Right atrium auricular region (tissue), 2 donors: Measurements from ENCODE around the gene FXYD6. TPM values are rescaled to one million over a fixed set of nuclear protein-coding genes. Genes with fewer than 3 reads are reported as not detected.

Experiments used
- DNase-seq: peaks from one replicate; pipeline ENCODE4 v3.0.0-alpha.2; 2019; ENCODE audit warnings: low spot score
- H3K27ac ChIP-seq, 2 donors: fragments of 200-600 bp; sonication (generic); 1 replicate in 1 of 2; 2 replicates in 1 of 2; pipeline ENCODE4 v1.5.1; 2016 to 2019
- H3K27me3 ChIP-seq, 2 donors: fragments of 200-600 bp; sonication (generic); one replicate each; pipeline versions ENCODE4 v1.5.1 to v1.6.0; 2017 to 2019
- H3K36me3 ChIP-seq: fragments of 200-600 bp; sonication (generic); one replicate; pipeline ENCODE4 v1.5.1; 2016
- H3K4me1 ChIP-seq, 2 donors: fragments of 200-600 bp; sonication (generic); one replicate each; pipeline versions ENCODE4 v1.5.1 to v1.6.0; 2017 to 2019
- H3K4me3 ChIP-seq, 2 donors: fragments of 200-600 bp; sonication (generic); 1 replicate in 1 of 2; 2 replicates in 1 of 2; pipeline ENCODE4 v1.5.1; 2017 to 2019; ENCODE audit warnings: mild to moderate bottlenecking in 1 of 2, moderate library complexity in 1 of 2
- H3K9me3 ChIP-seq, 2 donors: fragments of 200-600 bp; sonication (generic); one replicate each; pipeline ENCODE4 v1.5.1; 2019
- CTCF ChIP-seq, 2 donors: fragments of 200-600 bp; sonication (generic); IDR thresholded peaks; one replicate each; pipeline ENCODE4 v1.5.1; 2019; ENCODE audit warnings: antibody characterized with exemption in 2 of 2
- total RNA-seq, 2 donors: library from RNA; depleted of rRNA; stranded (reverse); fragments of >200 nt; gene quantifications; one replicate each; pipeline ENCODE4 v1.1.0, GENCODE V29; 2016

Gene FXYD6
- total RNA-seq, 2 donors from 2014 or later, result 28.6 to 42.6 TPM

- Histone ChIP-seq H3K9me3 (no peaks in the 10 kb centered on the region), H3K36me3 (no peaks in the 10 kb centered on the region), H3K27me3 (no peaks in the 10 kb centered on the region), H3K4me3 (no peak overlapping the region), H3K4me1 (no peaks in the 10 kb centered on the region), H3K27ac (no peak overlapping the region)
- DNase-seq, result no peak
- TF ChIP-seq CTCF (IDR thresholded peaks at IDR 0.05), result no peak
These were observed 24.4 kb upstream of the FXYD6 start for GRCh38 chr11:117900720-117901440.

- DNase-seq, result no peak
- no peaks in the 10 kb centered on the region for H3K27me3 ChIP-seq
- H3K9me3 ChIP-seq, result no peaks in the 10 kb centered on the region
- H3K36me3 ChIP-seq, result no peaks in the 10 kb centered on the region
- H3K4me3 ChIP-seq, result no peak overlapping the region
- no peak for TF ChIP-seq CTCF (IDR thresholded peaks at IDR 0.05)
- H3K27ac ChIP-seq, result no peak overlapping the region
- H3K4me1 ChIP-seq, result no peaks in the 10 kb centered on the region
These were observed 23.7 kb upstream of the FXYD6 start for GRCh38 chr11:117900121-117900648.

- no peak for DNase-seq
These were observed 21.6 kb upstream of the FXYD6 start for GRCh38 chr11:117898059-117898458.

GRCh38 chr11:117892651-117893050, 16.2 kb upstream of the FXYD6 start:
- H3K36me3 ChIP-seq, result no peaks in the 10 kb centered on the region
- TF ChIP-seq CTCF (IDR thresholded peaks at IDR 0.05), result no peak
- DNase-seq, result no peak

More at GRCh38 chr11:117898059-117898458, 21.6 kb upstream of the FXYD6 start:
- no peak for TF ChIP-seq CTCF (IDR thresholded peaks at IDR 0.05)
- H3K27ac ChIP-seq, result no peak overlapping the region
- no peak overlapping the region for H3K4me3 ChIP-seq
- no peaks in the 10 kb centered on the region for H3K4me1 ChIP-seq
- H3K36me3 ChIP-seq, result no peaks in the 10 kb centered on the region
- no peaks in the 10 kb centered on the region for H3K27me3 ChIP-seq
- H3K9me3 ChIP-seq, result no peaks in the 10 kb centered on the region

GRCh38 chr11:117891362-117891761, 14.9 kb upstream of the FXYD6 start:
- Histone ChIP-seq H3K4me1 (peaks cover 0 to 2% of the 10 kb centered on the region in 2 donors), H3K36me3 (no peaks in the 10 kb centered on the region), H3K27ac (no peak overlapping the region), H3K4me3 (no peak overlapping the region), H3K27me3 (no peaks in the 10 kb centered on the region), H3K9me3 (no peaks in the 10 kb centered on the region)
- no peak for DNase-seq
- TF ChIP-seq CTCF (IDR thresholded peaks at IDR 0.05), result no peak

More at GRCh38 chr11:117892651-117893050, 16.2 kb upstream of the FXYD6 start:
- Histone ChIP-seq H3K4me1 (no peaks in the 10 kb centered on the region), H3K9me3 (no peaks in the 10 kb centered on the region), H3K27me3 (no peaks in the 10 kb centered on the region), H3K4me3 (no peak overlapping the region), H3K27ac (no peak overlapping the region)
